B cell (primary cell): Measurements from ENCODE around the gene WDR90. TPM values are rescaled to one million over a fixed set of nuclear protein-coding genes. Genes with fewer than 3 reads are reported as not detected.

Experiments
- ATAC-seq: fragments of 200-7000 bp; cut with Tn5 transposase; one replicate; pipeline ENCODE4 v1.10.0; 2021; ENCODE audit warnings: low read depth, mild to moderate bottlenecking, moderate number of reproducible peaks, moderate library complexity
- CTCF ChIA-PET: fragments of 350-600 bp; sonication (Branson Sonifier 250); formaldehyde crosslinking; loops from one replicate; lab custom pipeline; 2021; ENCODE audit warnings: antibody characterized with exemption, inconsistent platforms; lab: Charles Lee
- POLR2A ChIA-PET: fragments of 350-600 bp; sonication (Branson Sonifier 250); formaldehyde crosslinking; loops from one replicate; lab custom pipeline; 2021; ENCODE audit warnings: antibody characterized with exemption; lab: Charles Lee
- DNase-seq: peaks from one replicate; pipeline ENCODE4 v3.0.0; 2013
- H2AFZ ChIP-seq: 2 replicates; pipeline ENCODE4 v1.6.1; 2012; ENCODE audit warnings: mild to moderate bottlenecking, low read depth, low read length; ENCODE audit not compliant: insufficient read depth, poor library complexity, severe bottlenecking
- H3K27ac ChIP-seq, 2 donors: 1 replicate in 1 of 2; 2 replicates in 1 of 2; pipeline ENCODE4 v1.5.1; 2012 to 2013; ENCODE audit warnings: low read length in 2 of 2, mild to moderate bottlenecking in 2 of 2, moderate library complexity in 1 of 2
- H3K27me3 ChIP-seq, 4 experiments: fragments of 200-600 bp in 1 of 4; sonication (generic) in 1 of 4; replicated peaks in 1 of 4; 1 replicate in 2 of 4; 2 replicates in 2 of 4; pipeline versions ENCODE4 v1.6.1 to v1.7.0; 2013 to 2016; ENCODE audit warnings: low read length in 3 of 4, mild to moderate bottlenecking in 2 of 4, mixed read lengths in 1 of 4, moderate library complexity in 1 of 4; ENCODE audit not compliant: insufficient read depth in 4 of 4, control insufficient read depth in 3 of 4; ENCODE audit errors: control extremely low read depth in 1 of 4
- H3K36me3 ChIP-seq, 2 experiments: replicated peaks in 1 of 2; 1 replicate in 1 of 2; 2 replicates in 1 of 2; pipeline versions ENCODE4 v1.6.1 to v1.7.1; 2013; ENCODE audit warnings: low read length in 1 of 2; ENCODE audit not compliant: insufficient read depth in 2 of 2, control insufficient read depth in 1 of 2; ENCODE audit errors: control extremely low read depth in 1 of 2, extremely low read depth in 1 of 2
- H3K4me1 ChIP-seq, 2 donors: fragments of 200-600 bp in 1 of 2; sonication (generic) in 1 of 2; 1 replicate in 1 of 2; 2 replicates in 1 of 2; pipeline versions ENCODE4 v1.5.1 to v1.6.1; 2013 to 2017; ENCODE audit warnings: low read length in 2 of 2; ENCODE audit not compliant: control insufficient read depth in 2 of 2, insufficient read depth in 2 of 2
- H3K4me2 ChIP-seq: replicated peaks from 2 replicates; pipeline ENCODE3; 2012; ENCODE audit warnings: mild to moderate bottlenecking, low read depth, low read length; ENCODE audit not compliant: poor library complexity, severe bottlenecking
- H3K4me3 ChIP-seq, 5 experiments: fragments of 200-600 bp in 1 of 5; sonication (generic) in 1 of 5; 1 replicate in 3 of 5; 2 replicates in 2 of 5; pipeline versions ENCODE4 v1.5.1 to v1.7.0; 2011 to 2016; ENCODE audit warnings: low read length in 4 of 5, mild to moderate bottlenecking in 4 of 5, low read depth in 2 of 5, control low read depth in 1 of 5, moderate library complexity in 1 of 5; ENCODE audit not compliant: insufficient read depth in 1 of 5; ENCODE audit errors: control extremely low read depth in 1 of 5, extremely low read depth in 1 of 5
- H3K79me2 ChIP-seq: fragments of 200-600 bp; sonication (generic); one replicate; pipeline ENCODE4 v1.6.0; 2016; ENCODE audit warnings: low read length; ENCODE audit not compliant: control insufficient read depth, insufficient read depth
- H3K9ac ChIP-seq: fragments of 200-600 bp; sonication (generic); 2 replicates; pipeline ENCODE4 v1.6.1; 2017; ENCODE audit warnings: mild to moderate bottlenecking, low read length, moderate library complexity
- H3K9me3 ChIP-seq, 3 donors: one replicate each; pipeline versions ENCODE4 v1.6.1 to v1.7.1; 2013; ENCODE audit warnings: low read length in 2 of 3; ENCODE audit not compliant: control insufficient read depth in 2 of 3, insufficient read depth in 1 of 3; ENCODE audit errors: control extremely low read depth in 1 of 3
- H4K20me1 ChIP-seq: 2 replicates; pipeline ENCODE4 v1.6.0; 2012; ENCODE audit warnings: mild to moderate bottlenecking, low read length; ENCODE audit not compliant: insufficient read depth, control insufficient read depth, poor library complexity, severe bottlenecking
- H3K27ac Mint-ChIP-seq: one replicate; pipeline ENCODE4 v1.8.0; 2021; ENCODE audit warnings: mixed read lengths
- H3K27me3 Mint-ChIP-seq: one replicate; pipeline ENCODE4 v1.8.0; 2021; ENCODE audit warnings: mixed read lengths
- H3K4me1 Mint-ChIP-seq: one replicate; pipeline ENCODE4 v1.8.0; 2021; ENCODE audit warnings: mixed read lengths
- H3K4me3 Mint-ChIP-seq: one replicate; pipeline ENCODE4 v1.8.0; 2021; ENCODE audit warnings: mixed read lengths
- H3K9me3 Mint-ChIP-seq: one replicate; pipeline ENCODE4 v1.8.0; 2022; ENCODE audit warnings: mixed read lengths; ENCODE audit not compliant: insufficient read depth
- EZH2 ChIP-seq: IDR thresholded peaks from 2 replicates; pipeline ENCODE4 v1.6.1; 2012; ENCODE audit warnings: borderline replicate concordance, low read depth, mild to moderate bottlenecking, moderate library complexity, low read length; ENCODE audit not compliant: insufficient read depth, poor library complexity, severe bottlenecking
- WGBS: methylation state at CpG from one replicate; pipeline ENCODE4 v1.1.5; 2013; ENCODE audit warnings: missing lambda C conversion rate; ENCODE audit not compliant: insufficient coverage; 5-methylcytosine and 5-hydroxymethylcytosine counted together
- intact Hi-C: fragments of 100-400 bp; cut with micrococcal nuclease; formaldehyde crosslinking; loops from one replicate; pipeline ENCODE4 v1.10.0; 2022
- polyA plus RNA-seq: library from polyadenylated mRNA; depleted of rRNA; stranded (reverse); fragments of >200 nt; gene quantifications from 2 replicates; pipeline ENCODE4 v1.2.3, GENCODE V29; 2012
- total RNA-seq, 2 donors: library from RNA; stranded (reverse); fragments of 120-200 nt in 1 of 2; gene quantifications; 1 replicate in 1 of 2; 2 replicates in 1 of 2; pipeline versions ENCODE4 v1.2.3 to v1.2.4, GENCODE V29; 2013 to 2022
- TF ChIP-seq, protein P1 (sequence below): fragments of 200-600 bp; IDR thresholded peaks from one replicate; pipeline ENCODE4 v1.8.0; 2022; ENCODE audit warnings: antibody characterized with exemption, mild to moderate bottlenecking

The WDR90 gene
- total and polyA plus RNA-seq, 2 donors (not counting 1 experiment from before 2014, with no cell fraction given): 23.1 to 34.7 TPM

DNA sequence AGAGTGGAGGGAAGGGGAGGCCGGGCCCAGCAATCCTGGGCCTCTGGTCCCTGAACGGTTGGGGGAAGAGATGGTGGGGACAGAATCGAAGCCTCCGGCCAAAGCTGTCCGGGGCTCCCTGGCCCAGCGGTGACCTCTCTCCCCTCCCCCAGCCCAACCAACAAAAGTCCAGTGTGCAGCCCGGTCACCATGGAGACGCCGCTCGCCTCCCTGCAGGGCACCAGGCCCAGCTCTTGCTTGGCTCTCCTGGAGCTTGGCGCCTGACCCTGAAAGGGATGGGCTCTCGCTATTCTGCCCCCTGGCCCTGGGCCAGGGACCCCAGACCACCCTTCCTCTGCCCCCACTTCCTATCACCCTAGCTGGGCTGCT lies 67.0 kb downstream of the WDR90 start:
- Histone ChIP-seq H3K4me3 (no peak overlapping the region), H3K9ac (no peak overlapping the region), H3K79me2 (no peaks in the 10 kb centered on the region), H3K4me1 (peaks cover 21 to 35% of the 10 kb centered on the region in 2 donors), H3K27ac (no peak overlapping the region), H3K9me3 (peaks cover 0 to 12% (median 0%) of the 10 kb centered on the region in 3 donors), H3K4me2 (peak overlapping the region; percentile 95), H3K27me3 (peaks cover 0 to 30% (median 12%) of the 10 kb centered on the region in 4 experiments), H3K36me3 (no peaks in the 10 kb centered on the region), H4K20me1 (peaks cover 11% of the 10 kb centered on the region), H2AFZ (no peak overlapping the region)
- no peak for TF ChIP-seq EZH2
- 43% methylated on average over 10 of the region's 12 CpGs for WGBS
- intact Hi-C loops: loop anchor here (5.0 kb wide), 1 partner anchor 256 kb away; the partner anchor contains the start of gene LMF1
- ATAC-seq (no peak), DNase-seq (no peak)
- Mint-ChIP-seq H3K27ac (no peak overlapping the region), H3K9me3 (no peaks in the 10 kb centered on the region), H3K4me3 (peak overlapping the region; percentile 72), H3K27me3 (peaks cover 10% of the 10 kb centered on the region), H3K4me1 (peaks cover 13% of the 10 kb centered on the region)
- CTCF ChIA-PET: interaction anchor here (0.9 to 7.6 kb wide), 6 partner anchors 9 to 69 kb away, joined by 3 to 94 read pairs (median 8); partner anchors contain the start of genes CCDC78, CHTF18, CIAO3 and RPUSD1
- POLR2A ChIA-PET: interaction anchor here (1.4 to 2.1 kb wide), 3 partner anchors 10 to 25 kb away, joined by 4 to 11 read pairs (median 8); partner anchors contain the start of genes CCDC78 and CIAO3

DNA sequence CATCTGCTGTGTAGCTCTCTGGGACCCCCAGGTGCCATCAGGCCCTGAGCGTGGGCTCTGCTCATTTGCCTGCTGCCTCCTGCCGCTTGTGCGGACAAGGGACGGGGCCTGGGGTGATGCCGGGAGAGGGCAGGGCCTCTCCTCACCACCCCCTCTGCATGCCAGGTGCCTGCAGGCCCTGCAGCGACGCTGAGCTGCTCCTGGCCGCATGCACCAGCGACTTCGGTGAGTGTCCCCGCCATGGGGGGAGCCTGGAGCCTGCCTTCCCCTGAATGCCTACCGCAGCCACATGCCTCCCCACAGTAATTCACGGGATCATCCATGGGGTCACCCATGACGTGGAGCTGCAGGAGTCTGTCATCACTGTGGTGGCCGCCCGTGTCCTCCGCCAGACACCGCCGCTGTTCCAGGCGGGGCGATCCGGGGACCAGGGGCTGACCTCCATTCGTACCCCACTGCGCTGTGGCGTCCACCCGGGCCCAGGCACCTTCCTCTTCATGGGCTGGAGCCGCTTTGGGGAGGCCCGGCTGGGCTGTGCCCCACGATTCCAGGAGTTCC lies 67.7 kb downstream of the WDR90 start:
- Histone ChIP-seq H3K4me3 (no peak overlapping the region), H3K9ac (no peak overlapping the region), H3K27ac (no peak overlapping the region), H3K4me1 (peaks cover 27 to 35% of the 10 kb centered on the region in 2 donors), H3K79me2 (no peaks in the 10 kb centered on the region), H3K36me3 (no peaks in the 10 kb centered on the region), H2AFZ (no peak overlapping the region), H3K27me3 (peaks cover 0 to 25% (median 10%) of the 10 kb centered on the region in 4 experiments), H3K4me2 (no peak overlapping the region), H3K9me3 (peaks cover 0 to 15% (median 0%) of the 10 kb centered on the region in 3 donors), H4K20me1 (peaks cover 16% of the 10 kb centered on the region)
- 88% methylated on average over 26 of the region's 29 CpGs for WGBS
- DNase-seq (no peak), ATAC-seq (no peak)
- TF ChIP-seq EZH2: no peak
- TF ChIP-seq, protein P1, sequence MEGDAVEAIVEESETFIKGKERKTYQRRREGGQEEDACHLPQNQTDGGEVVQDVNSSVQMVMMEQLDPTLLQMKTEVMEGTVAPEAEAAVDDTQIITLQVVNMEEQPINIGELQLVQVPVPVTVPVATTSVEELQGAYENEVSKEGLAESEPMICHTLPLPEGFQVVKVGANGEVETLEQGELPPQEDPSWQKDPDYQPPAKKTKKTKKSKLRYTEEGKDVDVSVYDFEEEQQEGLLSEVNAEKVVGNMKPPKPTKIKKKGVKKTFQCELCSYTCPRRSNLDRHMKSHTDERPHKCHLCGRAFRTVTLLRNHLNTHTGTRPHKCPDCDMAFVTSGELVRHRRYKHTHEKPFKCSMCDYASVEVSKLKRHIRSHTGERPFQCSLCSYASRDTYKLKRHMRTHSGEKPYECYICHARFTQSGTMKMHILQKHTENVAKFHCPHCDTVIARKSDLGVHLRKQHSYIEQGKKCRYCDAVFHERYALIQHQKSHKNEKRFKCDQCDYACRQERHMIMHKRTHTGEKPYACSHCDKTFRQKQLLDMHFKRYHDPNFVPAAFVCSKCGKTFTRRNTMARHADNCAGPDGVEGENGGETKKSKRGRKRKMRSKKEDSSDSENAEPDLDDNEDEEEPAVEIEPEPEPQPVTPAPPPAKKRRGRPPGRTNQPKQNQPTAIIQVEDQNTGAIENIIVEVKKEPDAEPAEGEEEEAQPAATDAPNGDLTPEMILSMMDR: no peak
- Mint-ChIP-seq H3K4me1 (peaks cover 12% of the 10 kb centered on the region), H3K27me3 (peaks cover 8% of the 10 kb centered on the region), H3K27ac (no peak overlapping the region), H3K9me3 (no peaks in the 10 kb centered on the region), H3K4me3 (peak overlapping the region; percentile 72)
- CTCF ChIA-PET: interaction anchor here (1.3 to 7.6 kb wide), 4 partner anchors 10 to 68 kb away, joined by 3 to 94 read pairs (median 9); partner anchors contain the start of genes CHTF18, CIAO3 and RPUSD1
- POLR2A ChIA-PET: interaction anchor here (0.8 to 1.9 kb wide), 3 partner anchors 11 to 79 kb away, joined by 3 to 8 read pairs (median 4); partner anchors contain the start of gene CIAO3
- intact Hi-C loops: loop anchor here (5.0 kb wide), 1 partner anchor 255 kb away; the partner anchor contains the start of gene LMF1

Other genes with a start within 250 kb of the WDR90 start
- gene DECR2, start 247.5 kb upstream of the WDR90 start, total RNA-seq: 9.0 and 11.0 TPM in 2 replicates
- gene DECR2, start 247.5 kb upstream of the WDR90 start, polyA plus RNA-seq: 16.3 and 19.6 TPM in 2 replicates
- 57.2 and 60.6 TPM in 2 replicates for gene RAB11FIP3, start 223.7 kb upstream of the WDR90 start, total RNA-seq
- 24.3 and 29.9 TPM in 2 replicates for gene RAB11FIP3, start 223.7 kb upstream of the WDR90 start, polyA plus RNA-seq
- gene CAPN15, start 121.7 kb upstream of the WDR90 start, total RNA-seq: 67.2 and 68.0 TPM in 2 replicates
- gene CAPN15, start 121.7 kb upstream of the WDR90 start, polyA plus RNA-seq: 48.0 and 77.2 TPM in 2 replicates
- gene PRR35, start 89.0 kb upstream of the WDR90 start, total RNA-seq: not detected in 2 replicates
- gene PRR35, start 89.0 kb upstream of the WDR90 start, polyA plus RNA-seq: not detected in 2 replicates
- 4.2 and 4.5 TPM in 2 replicates for gene NHLRC4, start 82.4 kb upstream of the WDR90 start, total RNA-seq
- gene NHLRC4, start 82.4 kb upstream of the WDR90 start, polyA plus RNA-seq: 1.3 and 2.2 TPM in 2 replicates
- gene PIGQ, start 79.4 kb upstream of the WDR90 start, total RNA-seq: 68.5 and 79.5 TPM in 2 replicates
- gene PIGQ, start 79.4 kb upstream of the WDR90 start, polyA plus RNA-seq: 56.7 and 56.9 TPM in 2 replicates
- 25.5 and 26.9 TPM in 2 replicates for gene RAB40C, start 59.3 kb upstream of the WDR90 start, total RNA-seq
- 12.7 and 15.0 TPM in 2 replicates for gene RAB40C, start 59.3 kb upstream of the WDR90 start, polyA plus RNA-seq
- gene WFIKKN1, start 18.4 kb upstream of the WDR90 start, total RNA-seq: 0.84 and 0.90 TPM in 2 replicates
- 0.53 and 0.64 TPM in 2 replicates for gene WFIKKN1, start 18.4 kb upstream of the WDR90 start, polyA plus RNA-seq
- 47.2 and 56.6 TPM in 2 replicates for gene METTL26, start 13.1 kb upstream of the WDR90 start, total RNA-seq
- gene METTL26, start 13.1 kb upstream of the WDR90 start, polyA plus RNA-seq: 77.7 and 140 TPM in 2 replicates
- gene MCRIP2, start 7.5 kb upstream of the WDR90 start, total RNA-seq: 29.2 and 31.6 TPM in 2 replicates
- 28.5 and 46.0 TPM in 2 replicates for gene MCRIP2, start 7.5 kb upstream of the WDR90 start, polyA plus RNA-seq
- gene RHOT2, start 18.8 kb downstream of the WDR90 start, total RNA-seq: 207 and 215 TPM in 2 replicates
- 461 and 536 TPM in 2 replicates for gene RHOT2, start 18.8 kb downstream of the WDR90 start, polyA plus RNA-seq
- 0.76 and 1.0 TPM in 2 replicates for gene RHBDL1, start 26.3 kb downstream of the WDR90 start, total RNA-seq
- gene RHBDL1, start 26.3 kb downstream of the WDR90 start, polyA plus RNA-seq: 1.6 and 2.9 TPM in 2 replicates
- gene STUB1, start 31.0 kb downstream of the WDR90 start, total RNA-seq: 91.2 and 94.3 TPM in 2 replicates
- gene STUB1, start 31.0 kb downstream of the WDR90 start, polyA plus RNA-seq: 116 and 128 TPM in 2 replicates
- 41.3 and 46.3 TPM in 2 replicates for gene JMJD8, start 35.0 kb downstream of the WDR90 start, total RNA-seq
- gene JMJD8, start 35.0 kb downstream of the WDR90 start, polyA plus RNA-seq: 61.1 and 69.3 TPM in 2 replicates
- 16.8 and 19.1 TPM in 2 replicates for gene WDR24, start 41.0 kb downstream of the WDR90 start, total RNA-seq
- gene WDR24, start 41.0 kb downstream of the WDR90 start, polyA plus RNA-seq: 16.8 and 17.5 TPM in 2 replicates
- 3.5 and 5.8 TPM in 2 replicates for gene FBXL16, start 56.4 kb downstream of the WDR90 start, total RNA-seq
- gene FBXL16, start 56.4 kb downstream of the WDR90 start, polyA plus RNA-seq: 1.5 and 2.2 TPM in 2 replicates
- 6.7 and 10.4 TPM in 2 replicates for gene METRN, start 65.8 kb downstream of the WDR90 start, total RNA-seq
- gene METRN, start 65.8 kb downstream of the WDR90 start, polyA plus RNA-seq: 2.6 and 6.9 TPM in 2 replicates
- 41.0 and 53.6 TPM in 2 replicates for gene ANTKMT, start 71.8 kb downstream of the WDR90 start, total RNA-seq
- gene ANTKMT, start 71.8 kb downstream of the WDR90 start, polyA plus RNA-seq: 37.9 and 54.1 TPM in 2 replicates
- 11.2 and 11.8 TPM in 2 replicates for gene CCDC78, start 77.1 kb downstream of the WDR90 start, total RNA-seq
- 15.9 and 34.2 TPM in 2 replicates for gene CCDC78, start 77.1 kb downstream of the WDR90 start, polyA plus RNA-seq
- gene HAGHL, start 77.7 kb downstream of the WDR90 start, total RNA-seq: 32.0 and 32.3 TPM in 2 replicates
- gene HAGHL, start 77.7 kb downstream of the WDR90 start, polyA plus RNA-seq: 40.4 and 87.1 TPM in 2 replicates
- gene CIAO3, start 91.6 kb downstream of the WDR90 start, total RNA-seq: 59.4 and 67.6 TPM in 2 replicates
- gene CIAO3, start 91.6 kb downstream of the WDR90 start, polyA plus RNA-seq: 45.4 and 68.4 TPM in 2 replicates
- gene MSLN, start 111.4 kb downstream of the WDR90 start, total RNA-seq: not detected in 2 replicates
- gene MSLN, start 111.4 kb downstream of the WDR90 start, polyA plus RNA-seq: not detected in 2 replicates
- gene RPUSD1, start 139.0 kb downstream of the WDR90 start, total RNA-seq: 34.7 and 38.5 TPM in 2 replicates
- gene RPUSD1, start 139.0 kb downstream of the WDR90 start, polyA plus RNA-seq: 28.6 and 46.1 TPM in 2 replicates
- gene CHTF18, start 139.3 kb downstream of the WDR90 start, total RNA-seq: 76.1 and 77.9 TPM in 2 replicates
- gene CHTF18, start 139.3 kb downstream of the WDR90 start, polyA plus RNA-seq: 72.3 and 112 TPM in 2 replicates
- gene GNG13, start 151.4 kb downstream of the WDR90 start, total RNA-seq: not detected in 2 replicates
- gene GNG13, start 151.4 kb downstream of the WDR90 start, polyA plus RNA-seq: not detected in 2 replicates